GM21529 (cell line): ENCODE results near the gene RAP2C.

Source experiments
- ATAC-seq: cut with Tn5 transposase; IDR thresholded peaks from one replicate; pipeline ENCODE4 v1.9.1; 2021; ENCODE audit not compliant: unreplicated experiment

The RAP2C gene

DNA sequence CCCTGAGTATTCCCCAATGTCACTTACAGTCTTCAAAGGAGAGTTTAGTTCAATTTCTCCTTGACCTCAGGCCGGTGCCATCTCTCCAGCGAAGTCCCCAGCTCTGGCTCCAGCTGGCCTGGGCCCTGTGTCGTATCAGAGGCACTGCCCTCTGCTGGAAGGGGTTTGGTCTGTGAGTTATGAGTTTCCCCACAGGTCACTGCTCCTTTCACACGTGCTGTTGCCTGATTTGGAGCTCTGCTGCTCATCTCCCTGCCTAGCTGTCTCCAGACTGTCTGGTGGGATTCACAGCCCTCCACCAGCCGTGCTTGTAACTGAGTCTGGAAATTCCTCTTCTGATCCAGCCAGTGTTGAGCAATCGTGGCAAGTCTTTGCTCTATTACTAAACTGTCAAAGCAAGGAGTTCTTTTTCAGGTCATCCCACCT, at the start of gene RAP2C:
TSS of gene RAP2C (minus strand) at position 105 of the 426 bp plus-strand sequence. CDS start 2,179 bp downstream, outside the sequence.
- peak; percentile 64 for ATAC-seq

DNA sequence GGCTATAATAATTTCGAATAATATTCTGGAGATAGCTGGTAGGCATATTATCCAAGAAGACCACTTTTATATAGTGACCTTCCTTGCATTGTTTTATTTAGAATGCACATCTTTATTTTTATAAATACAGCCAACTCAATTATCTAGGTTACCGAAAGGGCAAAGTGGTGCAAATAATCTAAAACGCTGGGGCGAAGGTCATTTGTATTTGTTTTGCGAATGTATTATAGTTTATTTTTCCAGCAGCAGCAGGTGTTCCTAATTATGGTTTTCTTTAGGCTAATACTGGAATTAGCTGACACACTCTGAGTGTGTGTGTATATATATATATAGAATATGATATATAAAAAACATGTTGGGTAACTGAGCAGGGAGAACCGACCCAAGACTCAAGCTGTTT, 48.1 kb upstream of the RAP2C start:
- no peak for ATAC-seq

DNA sequence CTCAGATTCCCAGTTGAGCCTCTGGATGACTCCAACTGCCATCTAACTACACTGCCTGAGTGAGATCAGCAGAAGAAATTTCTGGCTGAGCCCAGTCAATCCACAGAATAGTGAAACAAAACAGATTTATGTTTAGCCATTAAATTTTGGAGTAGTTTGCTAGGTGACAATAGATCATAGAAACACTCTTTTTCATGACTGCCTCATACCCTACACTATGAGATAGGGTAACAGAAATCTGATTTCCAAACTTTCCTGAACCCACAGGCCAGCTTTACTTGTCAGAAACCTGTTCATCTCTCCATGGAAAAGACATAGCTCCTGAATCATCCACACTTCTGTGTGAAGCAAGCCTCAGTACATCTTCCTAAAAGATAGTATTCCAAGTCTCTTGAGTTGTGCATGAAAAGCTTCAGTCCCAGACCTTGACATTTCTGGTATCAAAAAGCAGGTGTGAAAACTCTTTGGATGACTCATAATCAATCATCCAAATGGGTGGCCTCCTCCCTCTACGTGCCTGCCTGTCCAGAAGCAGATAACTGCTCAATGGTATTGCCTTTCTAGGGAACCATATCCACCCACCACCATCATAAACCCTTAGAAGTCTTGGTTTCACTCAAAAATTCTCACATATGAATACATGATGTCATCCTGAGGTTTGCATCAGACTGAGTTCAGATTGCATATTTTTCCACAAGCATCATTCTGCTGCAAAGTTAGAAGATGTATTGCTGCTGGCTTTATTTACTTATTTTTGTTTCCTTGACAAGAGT, 47.5 kb upstream of the RAP2C start:
- ATAC-seq = peak; percentile 75

DNA sequence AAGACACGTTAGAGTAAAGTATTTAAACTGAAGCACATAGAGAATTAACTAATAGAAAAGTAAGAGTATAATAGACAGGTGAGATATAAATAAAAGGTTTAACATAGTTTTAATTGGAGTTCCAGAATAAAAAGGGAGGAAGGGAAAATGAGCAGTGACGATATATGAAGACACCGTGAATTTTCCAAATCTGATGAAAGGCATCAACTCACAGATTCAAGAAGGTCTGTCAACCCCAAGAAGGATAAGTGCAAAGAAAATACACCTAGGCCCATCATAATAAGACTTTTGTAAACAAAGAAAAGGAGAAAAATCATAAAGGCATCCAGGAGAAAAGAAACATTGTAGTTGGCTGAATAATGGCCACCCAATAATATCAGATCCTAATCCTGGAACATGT, 43.9 kb upstream of the RAP2C start:
- ATAC-seq = no peak

DNA sequence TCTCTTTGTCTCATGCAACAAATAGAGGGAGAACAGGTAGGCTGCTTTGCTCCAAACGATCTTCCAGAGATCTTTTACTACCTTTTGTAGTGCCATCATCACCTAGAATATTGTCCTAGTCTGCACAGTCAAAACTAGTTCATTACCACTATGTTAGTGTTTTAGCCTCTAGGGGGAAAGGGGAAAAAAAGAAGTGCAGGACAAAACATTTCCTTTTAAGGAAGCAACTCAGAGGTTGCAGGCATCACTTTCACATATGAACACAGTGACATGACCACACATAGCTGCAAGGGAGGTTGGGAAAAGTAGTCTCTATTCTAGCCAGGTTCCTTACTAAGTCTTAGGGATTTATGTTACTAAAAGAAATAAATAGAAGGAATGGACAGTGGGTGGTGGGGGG, 39.3 kb upstream of the RAP2C start:
- ATAC-seq = no peak

DNA sequence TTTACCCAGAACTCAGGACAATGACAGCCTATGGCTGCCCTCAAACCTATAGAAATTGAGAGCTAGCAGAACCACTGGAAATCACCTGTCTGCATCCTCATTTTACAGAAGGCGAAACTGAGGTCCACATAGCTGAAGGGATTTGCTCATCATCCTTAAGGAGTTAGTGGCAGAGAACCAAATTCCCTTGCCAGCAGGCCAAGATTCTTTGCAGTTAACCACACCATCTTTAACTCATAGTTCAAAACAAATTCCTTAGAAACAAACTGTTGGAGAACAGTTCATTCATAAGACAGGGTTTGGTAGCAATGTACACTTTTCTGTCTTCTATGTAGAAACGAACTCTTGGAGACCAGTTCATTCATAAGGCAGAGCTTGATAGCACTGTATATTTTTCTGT, 37.9 kb upstream of the RAP2C start:
- ATAC-seq = no peak

DNA sequence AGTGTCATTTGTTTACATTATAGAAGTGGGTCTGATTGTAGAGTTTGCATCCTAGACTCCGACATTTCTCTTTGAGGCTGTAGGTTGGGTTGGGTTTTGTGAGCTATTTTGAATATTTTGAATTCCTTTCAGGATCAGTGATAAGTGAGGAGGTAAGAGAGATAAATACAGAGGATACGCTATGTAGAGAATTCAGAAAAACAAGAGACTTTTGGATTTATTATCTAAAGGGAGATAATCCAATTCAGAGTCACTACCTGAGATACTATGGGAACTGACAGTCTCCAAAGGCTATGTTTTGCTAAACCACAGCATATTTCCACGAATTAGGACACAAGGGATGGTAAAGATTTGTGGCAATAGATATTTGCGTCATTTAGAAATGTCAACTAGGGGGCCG, 16.9 kb upstream of the RAP2C start:
- ATAC-seq = no peak

DNA sequence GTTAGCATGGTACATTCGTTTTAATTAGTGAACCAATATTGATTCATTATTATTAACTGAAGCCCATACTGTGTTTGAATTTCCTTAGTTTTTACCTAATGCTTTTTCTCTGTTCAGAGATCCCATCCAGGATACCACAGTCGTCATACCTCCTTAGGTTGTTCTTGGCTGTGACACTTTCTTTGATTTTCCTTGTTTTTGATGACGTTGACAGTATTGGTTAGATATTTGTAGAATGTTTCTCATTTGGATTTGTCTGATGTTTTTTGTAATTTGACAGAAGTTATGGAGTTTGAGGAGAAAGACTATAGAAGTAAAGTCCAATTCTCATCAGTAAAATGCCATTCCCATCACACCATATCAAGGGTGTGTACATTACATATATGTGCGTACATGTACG, 16.2 kb upstream of the RAP2C start:
- ATAC-seq = no peak

DNA sequence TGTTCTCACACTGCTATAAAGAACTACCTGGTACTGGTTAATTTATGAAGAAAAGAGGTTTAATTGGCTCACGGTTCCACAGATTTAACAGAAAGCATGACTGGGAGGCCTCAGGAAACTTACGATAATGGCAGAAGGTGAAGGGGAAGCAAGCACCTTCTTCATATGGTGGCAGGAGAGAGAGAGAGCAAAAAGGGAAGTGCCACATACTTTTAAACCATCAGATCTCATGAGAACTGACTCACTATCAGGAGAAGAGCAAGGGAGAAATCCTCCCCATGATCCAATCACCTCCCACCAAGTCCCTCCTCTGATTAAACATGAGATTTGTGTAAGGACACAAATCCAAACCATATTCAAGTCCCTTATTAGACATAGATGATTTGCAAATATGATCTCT, 12.3 kb upstream of the RAP2C start:
- ATAC-seq = no peak

DNA sequence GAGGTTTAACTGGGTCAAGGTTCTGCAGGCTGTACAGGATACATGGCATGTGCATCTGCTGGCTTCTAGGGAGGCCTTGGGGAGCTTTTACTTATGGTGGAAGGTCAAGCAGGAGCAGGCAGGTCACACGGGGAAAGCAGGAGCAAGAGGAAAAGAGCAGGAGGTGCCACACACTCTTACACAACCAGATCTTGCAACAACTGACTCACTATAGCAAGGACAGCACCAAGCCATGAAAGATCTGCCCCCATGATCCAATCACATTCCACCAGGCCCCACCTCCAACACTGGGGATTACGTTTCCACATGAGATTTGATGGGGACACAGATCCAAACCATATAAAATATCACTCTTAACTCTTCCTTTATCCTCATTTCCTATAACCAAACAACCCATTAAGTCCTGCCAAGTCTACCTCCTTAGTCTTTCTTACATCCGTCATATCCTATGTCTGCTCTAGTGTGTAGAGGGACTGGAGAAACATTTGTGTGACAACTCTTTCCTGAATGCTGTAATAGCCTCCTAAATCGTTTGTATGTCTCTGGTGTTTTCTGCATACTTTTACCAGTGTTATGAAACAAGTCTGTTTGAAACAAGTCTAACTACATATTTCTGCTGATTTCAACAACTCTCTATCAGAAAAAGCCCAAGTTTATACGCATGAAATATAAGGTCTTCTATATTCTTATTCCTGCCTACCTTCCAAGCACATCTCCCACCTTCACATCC, 8.3 kb upstream of the RAP2C start:
- ATAC-seq = no peak

DNA sequence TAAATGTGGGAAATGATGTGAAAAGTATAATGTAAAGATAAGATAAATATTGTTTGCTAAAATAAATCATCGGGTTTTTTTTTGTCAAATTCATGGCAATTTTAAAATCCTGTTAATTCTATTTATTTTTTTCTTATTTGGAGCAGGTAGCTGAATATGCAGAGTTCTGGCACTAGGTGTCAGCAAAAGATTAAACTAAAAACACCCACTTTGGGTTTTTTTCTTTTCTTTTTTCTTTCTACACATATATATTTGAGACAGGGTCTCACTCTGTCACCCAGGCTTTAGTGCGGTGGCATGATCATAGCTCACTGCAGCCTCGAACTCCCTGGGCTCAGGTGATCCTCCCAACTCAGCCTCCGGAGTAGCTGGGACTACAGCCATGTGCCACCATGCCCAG, 6.9 kb upstream of the RAP2C start:
- no peak for ATAC-seq

DNA sequence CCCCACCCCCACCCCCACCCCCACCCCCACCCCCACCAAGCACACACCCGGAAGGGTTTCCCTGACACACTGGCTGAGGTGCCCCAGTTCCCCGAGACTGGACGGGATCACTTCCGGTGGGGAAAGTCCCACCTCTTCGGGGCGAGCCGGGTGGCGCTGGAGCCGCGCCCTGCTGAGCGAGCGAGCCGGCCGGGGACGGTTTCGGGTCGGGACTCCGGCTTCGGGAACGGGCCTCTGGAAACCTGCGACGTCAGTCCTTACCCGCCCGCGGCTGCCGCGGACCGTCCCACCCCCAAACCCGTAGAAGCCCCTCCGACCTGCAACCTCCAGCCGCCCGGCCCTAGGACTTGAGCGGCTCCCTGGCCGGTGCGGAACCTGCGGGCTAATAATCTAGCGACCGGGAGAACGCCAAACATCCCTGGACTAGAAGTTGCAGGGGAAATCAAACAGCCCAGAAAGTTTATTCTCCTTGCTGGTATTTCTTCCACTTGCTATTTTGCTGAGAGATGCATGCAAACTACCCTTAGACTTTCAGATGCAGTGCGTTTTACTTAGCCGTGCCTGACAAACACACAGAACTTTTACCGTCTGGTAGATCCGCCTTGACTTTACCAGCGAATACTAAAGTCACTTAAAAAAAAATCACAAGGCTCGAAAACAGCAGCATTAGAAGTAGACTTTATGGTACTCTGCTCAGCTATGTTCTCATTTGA, 991 bp downstream of the RAP2C start:
- peak; percentile 50 for ATAC-seq

DNA sequence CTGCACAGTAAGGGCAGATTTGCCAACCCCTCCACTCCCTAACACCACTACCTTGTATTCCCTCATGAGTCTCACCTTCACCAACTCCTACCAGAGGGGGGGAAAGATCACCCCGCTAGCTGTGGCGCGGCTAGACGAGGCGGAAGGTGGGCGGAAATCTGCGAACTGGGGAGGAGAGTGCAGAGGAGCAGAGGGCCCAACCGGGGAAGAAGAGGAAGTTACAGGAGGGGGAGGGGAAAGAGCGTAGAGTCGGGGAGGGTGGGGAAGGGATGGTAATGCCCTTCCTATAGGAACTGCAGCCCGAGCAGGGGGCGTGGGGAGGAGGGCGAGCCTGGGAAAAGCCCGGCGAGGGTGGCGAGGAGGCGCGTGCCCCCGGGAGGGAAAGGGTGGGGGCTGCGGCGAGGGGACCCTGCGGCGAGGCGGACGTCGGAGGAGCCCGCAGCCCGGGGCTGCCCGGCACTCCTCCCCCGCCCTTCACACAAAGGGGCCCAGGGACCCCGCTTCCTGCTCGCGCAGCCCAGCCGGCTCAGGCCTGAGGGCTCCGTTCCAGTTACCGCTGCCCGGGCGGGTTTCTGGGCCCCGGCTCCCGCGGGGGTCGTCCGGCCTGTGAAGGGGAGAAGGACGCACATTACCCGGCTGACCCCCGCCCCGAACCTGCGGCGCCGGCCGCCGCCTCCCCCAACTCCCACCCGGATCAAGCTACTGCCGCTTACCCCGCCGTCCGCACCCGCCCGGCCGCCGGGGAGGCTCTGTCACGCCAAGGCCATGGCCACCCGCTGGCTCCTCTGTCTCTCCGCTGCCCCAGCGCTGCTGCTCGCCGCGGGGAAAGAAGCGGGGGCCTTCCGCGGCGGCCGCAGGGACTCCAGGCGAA, 1.8 kb downstream of the RAP2C start:
- ATAC-seq = peak; percentile 63

DNA sequence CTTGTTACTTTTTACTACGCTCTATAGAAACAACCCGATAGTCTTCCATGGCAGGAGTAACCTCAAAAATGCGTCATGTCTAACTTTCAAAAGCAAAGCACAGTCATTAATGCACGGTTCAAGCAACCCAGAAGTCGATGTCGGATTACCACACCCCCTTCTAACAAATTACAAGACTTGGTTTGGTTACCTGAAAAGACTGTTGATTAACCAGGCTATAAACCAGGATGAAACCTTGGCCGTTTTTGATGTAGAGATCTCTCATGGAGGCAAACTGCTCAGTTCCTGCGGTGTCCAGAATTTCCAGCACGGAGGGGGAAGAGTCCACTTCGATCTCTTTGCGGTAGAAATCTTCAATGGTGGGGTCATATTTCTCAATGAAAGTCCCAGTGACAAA, 2.4 kb downstream of the RAP2C start:
- peak; percentile 19 for ATAC-seq

DNA sequence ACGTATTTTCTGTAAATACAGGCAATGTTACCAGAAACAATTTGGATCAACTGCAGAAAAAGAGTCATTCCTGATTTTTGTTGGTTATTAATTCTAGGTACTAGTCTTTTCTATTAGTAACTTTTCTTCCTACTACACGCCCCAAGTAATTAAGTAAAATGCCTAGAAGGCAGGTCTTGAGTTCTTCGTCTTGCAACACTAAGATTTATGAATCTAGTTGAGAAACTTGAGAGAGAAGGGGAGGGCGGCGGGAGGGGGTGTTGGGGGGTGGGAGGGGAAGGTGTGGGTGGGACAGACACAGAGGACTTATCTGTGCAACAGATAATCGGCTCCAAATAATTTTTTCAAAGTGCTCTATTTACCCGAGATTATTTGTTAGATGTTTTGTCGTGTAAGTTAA, 3.0 kb downstream of the RAP2C start:
- ATAC-seq = no peak

DNA sequence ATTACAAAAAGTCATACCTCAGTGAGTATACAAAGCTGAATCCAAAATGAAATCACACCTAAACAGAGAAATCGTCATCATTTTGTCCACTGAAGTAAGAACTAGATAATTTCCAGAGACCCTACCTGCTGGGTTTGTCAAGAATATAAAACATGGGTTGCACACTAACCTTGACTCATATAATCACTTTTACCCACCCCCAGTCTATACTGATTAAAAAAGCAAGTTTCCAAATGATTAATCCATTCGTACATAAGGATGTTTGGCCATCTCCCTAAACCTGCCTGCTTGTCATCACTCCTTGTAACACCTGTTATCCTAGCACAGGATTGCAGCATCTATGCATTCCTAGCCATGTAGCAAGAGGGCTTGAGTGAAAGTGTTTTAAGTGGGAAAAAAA, 4.7 kb downstream of the RAP2C start:
- no peak for ATAC-seq

DNA sequence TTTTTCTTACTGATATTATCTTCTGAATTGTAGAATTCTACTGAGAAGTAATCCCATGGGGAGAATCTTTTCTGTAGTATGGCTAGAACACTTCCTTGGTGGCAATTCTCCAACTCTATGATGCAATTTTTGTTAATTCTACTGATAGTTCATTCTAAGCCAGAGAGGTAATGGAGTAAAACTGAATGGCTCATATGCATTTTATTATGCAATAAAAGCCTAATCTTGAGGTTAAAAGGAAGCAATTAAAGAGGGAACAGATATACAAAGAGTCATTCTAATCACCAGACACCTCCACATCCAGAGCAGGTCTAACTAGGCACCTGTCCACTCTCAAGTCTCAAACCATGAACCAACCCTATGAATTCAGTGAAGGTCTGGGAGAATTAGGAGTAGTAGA, 9.7 kb downstream of the RAP2C start:
- ATAC-seq = no peak

DNA sequence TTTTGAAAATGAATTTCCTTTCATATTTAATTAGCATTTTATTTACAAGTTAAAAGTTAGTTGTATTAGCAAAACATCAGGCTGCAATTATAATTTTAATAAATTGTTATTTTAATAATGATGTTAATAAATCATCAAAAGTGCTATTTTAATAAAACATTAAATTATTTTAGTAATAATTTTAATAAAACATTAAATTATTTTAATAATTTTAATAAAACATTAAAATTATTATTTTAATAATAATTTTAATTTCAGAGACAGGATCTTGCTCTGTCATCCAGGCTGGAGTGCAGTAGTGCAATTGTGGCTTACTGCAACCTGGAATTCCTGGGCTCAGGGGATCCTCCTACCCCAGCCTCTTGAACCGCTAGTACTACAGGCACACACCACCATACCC, 10.8 kb downstream of the RAP2C start:
- ATAC-seq = no peak

DNA sequence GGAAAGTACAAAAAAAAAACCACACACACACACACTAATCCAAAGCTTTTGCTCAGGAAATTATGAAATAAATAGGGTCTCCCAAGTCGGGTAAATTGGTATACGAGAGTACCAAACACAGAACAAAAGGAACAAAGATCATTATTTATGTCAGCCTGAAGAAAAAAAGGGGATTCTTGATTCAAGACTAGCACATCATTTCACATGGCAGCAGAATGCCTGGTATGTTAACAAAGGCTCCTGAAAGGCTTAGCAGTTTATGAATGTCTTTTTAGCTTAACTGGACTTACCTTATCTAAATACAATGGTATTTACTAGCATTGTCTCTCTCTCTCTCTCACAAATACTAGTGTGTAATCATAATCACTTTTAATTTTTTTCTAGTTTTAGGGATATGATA, 11.3 kb downstream of the RAP2C start:
- no peak for ATAC-seq

DNA sequence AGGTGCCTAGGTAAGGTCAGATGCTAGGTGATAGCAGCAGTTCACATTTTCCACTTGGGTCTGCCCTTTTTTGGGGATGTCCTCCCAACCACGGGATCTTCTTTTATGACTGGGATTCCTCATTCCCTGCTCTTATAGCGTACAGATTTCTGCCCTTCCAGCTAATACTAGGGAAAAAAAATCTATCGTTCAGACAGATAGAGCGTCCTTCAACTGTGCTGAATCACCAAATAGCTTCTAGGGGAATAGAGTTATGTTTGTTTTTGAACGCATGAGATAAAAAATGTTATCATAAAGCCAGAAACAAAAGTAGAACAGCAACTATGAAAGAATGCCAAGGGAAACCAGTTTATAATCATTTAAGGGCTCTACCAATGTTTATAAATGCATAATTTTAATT, 13.0 kb downstream of the RAP2C start:
- no peak for ATAC-seq

DNA sequence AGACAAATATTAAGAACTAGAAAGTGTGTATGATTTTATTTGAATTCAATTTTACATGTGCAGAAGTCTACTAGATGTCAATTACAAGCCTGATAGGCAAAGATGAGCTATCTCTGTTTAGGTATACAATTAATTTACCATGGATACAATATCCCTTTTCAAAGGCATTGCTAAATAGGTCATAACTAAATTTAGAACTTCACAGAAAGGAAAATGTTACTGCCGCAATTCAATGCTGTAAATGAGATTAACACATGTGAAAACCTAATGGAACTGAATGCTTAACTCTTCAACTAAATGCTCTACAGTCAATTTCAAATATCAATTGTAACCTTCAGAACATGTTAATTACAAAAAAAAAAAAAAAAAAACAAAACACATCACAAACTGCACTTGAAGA, 14.6 kb downstream of the RAP2C start:
- no peak for ATAC-seq
